ENCODE data around the gene DISP2. TPM values are rescaled to one million over a fixed set of nuclear protein-coding genes. Genes with fewer than 3 reads are reported as not detected.
A peak's percentile ranks its signal among the peaks of the same experiment; 100 is the strongest.

DISP2 gene
- total and polyA plus RNA-seq, 9 of the 15 experiments (the other 6 are each of a cell fraction or from before 2014, with no cell fraction given) = 0.06 to 0.89 (median 0.15) TPM; not detected in 1

DNA sequence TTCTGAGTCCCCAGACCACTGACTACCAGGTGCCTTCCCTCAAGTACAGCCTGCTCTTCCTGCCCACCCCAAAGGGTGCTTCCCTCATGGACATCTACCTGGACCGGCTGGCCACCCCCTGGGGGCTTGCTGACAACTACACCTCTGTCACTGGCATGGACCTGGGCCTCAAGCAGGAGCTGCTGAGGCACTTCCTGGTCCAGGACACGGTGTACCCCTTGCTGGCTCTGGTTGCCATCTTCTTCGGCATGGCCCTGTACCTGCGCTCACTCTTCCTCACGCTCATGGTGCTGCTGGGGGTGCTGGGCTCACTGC lies 9.3 kb downstream of the DISP2 start:
- Histone ChIP-seq H2AFZ (ENCODE audit: low read depth, low read length) (peak overlapping the region; percentile 100; the same call in 1 of the 2 replicates), H3K4me2 (ENCODE audit: insufficient read depth, low read length) (0 out of 2 replicates have a peak overlapping the region, but pooled peaks have one; percentile 54), H3K9ac (ENCODE audit: insufficient read depth in 1 of 2, low read depth in 2 of 2, low read length in 2 of 2) (no peak overlapping the region), H3K27ac (ENCODE audit: extremely low read depth, low read depth, low read length) (no peak overlapping the region), H3K36me3 (ENCODE audit: control insufficient read depth, insufficient read depth, low read length) (no peaks in the 10 kb centered on the region), H4K20me1 (replicated peaks; ENCODE audit: control insufficient read depth, insufficient read depth, low read length) (no peaks in the 10 kb centered on the region), H3K27me3 (ENCODE audit: control insufficient read depth in 2 of 2, insufficient read depth in 2 of 2, low read length in 2 of 2) (peaks cover 0 to 16% of the 10 kb centered on the region in 2 experiments; a peak in 3 of 5 replicates), H3K9me1 (ENCODE audit: control insufficient read depth, insufficient read depth, low read length) (no peaks in the 10 kb centered on the region), H3K4me1 (replicated peaks in 1 of 2; ENCODE audit: control insufficient read depth in 2 of 2, insufficient read depth in 2 of 2, low read length in 2 of 2) (peaks cover 9 to 47% of the 10 kb centered on the region in 2 experiments), H3K79me2 (ENCODE audit: control insufficient read depth, insufficient read depth, low read length) (no peaks in the 10 kb centered on the region), H3K9me3 (replicated peaks; ENCODE audit: control insufficient read depth, insufficient read depth, low read depth, low read length) (no peaks in the 10 kb centered on the region), H3K4me3 (no peak overlapping the region)
- FAIRE-seq = no peak
- POLR2A ChIA-PET = no interaction called here
- CTCF ChIA-PET (ENCODE audit: low intra/inter-chr PET ratio) = interaction anchor here (1.1 to 3.6 kb wide), 3 partner anchors 23 to 153 kb away, joined by 3 to 23 read pairs (median 7); no protein-coding TSS in a partner anchor
- intact Hi-C loops (cut with micrococcal nuclease) = no loop called here
- TF ChIP-seq, protein P1, sequence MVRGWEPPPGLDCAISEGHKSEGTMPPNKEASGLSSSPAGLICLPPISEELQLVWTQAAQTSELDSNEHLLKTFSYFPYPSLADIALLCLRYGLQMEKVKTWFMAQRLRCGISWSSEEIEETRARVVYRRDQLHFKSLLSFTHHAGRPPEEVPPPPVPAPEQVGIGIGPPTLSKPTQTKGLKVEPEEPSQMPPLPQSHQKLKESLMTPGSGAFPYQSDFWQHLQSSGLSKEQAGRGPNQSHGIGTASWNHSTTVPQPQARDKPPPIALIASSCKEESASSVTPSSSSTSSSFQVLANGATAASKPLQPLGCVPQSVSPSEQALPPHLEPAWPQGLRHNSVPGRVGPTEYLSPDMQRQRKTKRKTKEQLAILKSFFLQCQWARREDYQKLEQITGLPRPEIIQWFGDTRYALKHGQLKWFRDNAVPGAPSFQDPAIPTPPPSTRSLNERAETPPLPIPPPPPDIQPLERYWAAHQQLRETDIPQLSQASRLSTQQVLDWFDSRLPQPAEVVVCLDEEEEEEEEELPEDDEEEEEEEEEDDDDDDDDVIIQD (CRISPR knock-in tag; IDR thresholded peaks at IDR 0.05) = no peak
- TF ChIP-seq RBM34 (IDR thresholded peaks at IDR 0.05; ENCODE audit: borderline replicate concordance, insufficient read depth, low read length) = no peak
- TF ChIP-seq, protein P2, sequence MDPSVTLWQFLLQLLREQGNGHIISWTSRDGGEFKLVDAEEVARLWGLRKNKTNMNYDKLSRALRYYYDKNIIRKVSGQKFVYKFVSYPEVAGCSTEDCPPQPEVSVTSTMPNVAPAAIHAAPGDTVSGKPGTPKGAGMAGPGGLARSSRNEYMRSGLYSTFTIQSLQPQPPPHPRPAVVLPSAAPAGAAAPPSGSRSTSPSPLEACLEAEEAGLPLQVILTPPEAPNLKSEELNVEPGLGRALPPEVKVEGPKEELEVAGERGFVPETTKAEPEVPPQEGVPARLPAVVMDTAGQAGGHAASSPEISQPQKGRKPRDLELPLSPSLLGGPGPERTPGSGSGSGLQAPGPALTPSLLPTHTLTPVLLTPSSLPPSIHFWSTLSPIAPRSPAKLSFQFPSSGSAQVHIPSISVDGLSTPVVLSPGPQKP (CRISPR knock-in tag; IDR thresholded peaks at IDR 0.05) = no peak
- DNase-seq (ENCODE audit: extremely low read depth in 1 of 4, low spot score in 3 of 4) = no peak
- in situ Hi-C loops (cut with MboI) = no loop called here
- BruUV-seq (replicated peaks) = no TSS peak
- 50% methylated on average over 5 of the region's 5 CpGs for WGBS (ENCODE audit: insufficient coverage, low coverage, missing lambda C conversion rate)
- ATAC-seq = no peak

All from K562 (cell line).